ENCODE data around the gene NLN.
A peak's percentile ranks its signal among the peaks of the same experiment; 100 is the strongest.
"Not testable (repeated sequence)": the region's sequence is repeated elsewhere in the genome, so short reads cannot be mapped to it uniquely, and the experiment has no call there.

The NLN gene

DNA sequence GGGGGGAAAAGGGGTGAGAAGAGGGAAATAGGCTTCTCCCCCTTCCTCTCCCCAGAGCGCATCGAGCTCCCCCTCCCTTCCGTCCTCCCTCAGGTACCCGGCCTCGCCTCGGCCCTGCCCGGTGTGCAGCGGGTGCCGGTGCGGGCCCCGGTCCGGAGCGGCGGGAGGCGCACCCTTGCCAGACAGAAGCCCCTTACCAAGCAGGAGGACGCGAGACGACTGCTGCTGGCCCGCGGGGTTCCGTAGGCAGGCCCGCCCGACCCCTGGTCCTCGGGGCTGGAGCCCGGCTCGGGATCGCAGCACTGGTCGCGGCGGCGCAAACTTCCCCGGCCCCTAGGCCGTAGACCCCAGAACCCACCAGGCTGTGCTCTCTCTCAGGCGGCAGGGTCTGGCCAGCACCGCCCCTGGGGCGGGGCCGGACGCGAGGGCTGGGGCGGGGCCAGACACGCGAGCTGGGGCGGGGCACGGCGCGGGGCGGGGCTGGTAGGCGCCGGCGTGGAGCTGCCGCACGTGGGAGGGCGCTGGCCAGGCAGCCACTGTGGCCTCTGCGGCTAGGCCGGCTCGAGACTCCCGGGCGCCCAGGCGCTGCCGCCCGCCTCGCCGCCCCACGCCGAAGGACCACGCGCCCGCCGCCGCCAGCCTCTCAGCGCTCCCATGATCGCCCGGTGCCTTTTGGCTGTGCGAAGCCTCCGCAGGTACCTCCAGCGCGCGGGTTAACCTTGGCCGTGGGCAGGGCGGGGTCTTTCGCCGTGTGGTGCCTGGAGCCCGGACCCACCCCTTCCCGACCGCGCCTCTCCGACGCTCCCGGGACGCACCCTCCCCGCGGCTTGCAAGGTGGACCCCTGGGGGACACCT, at the start of gene NLN, which contains the start of gene SGTB:
NLN (plus strand) TSS at position 486 of the 855 bp plus-strand sequence; CDS start at position 655, 169 bp downstream.
SGTB (minus strand) TSS at position 390 of the 855 bp plus-strand sequence. CDS start 1,302 bp downstream, outside the sequence.
- Histone ChIP-seq H3K27ac (peak within 1 kb of the TSS; percentile 31 to 97 (median 82)), H3K4me3 (peak within 1 kb of the TSS; percentile 86 to 99 (median 94))

- H3K4me3 ChIP-seq, result no peak overlapping the region
- peak overlapping the region in 1 of 21 experiments; percentile 9 for H3K27ac ChIP-seq
Measured at GRCh38 chr5:65672796-65673195, 49.2 kb upstream of the NLN start.

DNA sequence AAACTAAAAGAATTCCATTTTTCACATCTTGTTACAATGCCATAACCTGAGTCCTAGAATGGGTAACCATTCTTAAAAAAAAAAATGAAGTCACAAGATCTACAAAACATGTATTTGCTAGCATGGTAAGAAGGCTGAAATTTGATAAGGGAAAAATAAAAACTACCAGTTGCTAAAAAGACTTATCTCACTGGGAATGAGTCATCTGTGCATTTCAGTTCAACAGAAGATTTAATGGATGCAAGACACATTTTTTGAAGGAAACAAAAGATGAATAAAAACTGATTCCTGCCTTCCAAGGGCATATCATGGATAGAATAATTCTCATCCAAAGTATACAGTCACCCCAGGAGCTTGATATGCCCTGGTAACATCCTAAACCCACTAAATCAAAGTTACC, 47.3 kb upstream of the NLN start:
- Histone ChIP-seq H3K27ac (no peak overlapping the region), H3K4me3 (no peak overlapping the region)

GRCh38 chr5:65676056-65676455, 45.9 kb upstream of the NLN start:
- not testable (repeated sequence) for H3K27ac ChIP-seq, H3K4me3 ChIP-seq

DNA sequence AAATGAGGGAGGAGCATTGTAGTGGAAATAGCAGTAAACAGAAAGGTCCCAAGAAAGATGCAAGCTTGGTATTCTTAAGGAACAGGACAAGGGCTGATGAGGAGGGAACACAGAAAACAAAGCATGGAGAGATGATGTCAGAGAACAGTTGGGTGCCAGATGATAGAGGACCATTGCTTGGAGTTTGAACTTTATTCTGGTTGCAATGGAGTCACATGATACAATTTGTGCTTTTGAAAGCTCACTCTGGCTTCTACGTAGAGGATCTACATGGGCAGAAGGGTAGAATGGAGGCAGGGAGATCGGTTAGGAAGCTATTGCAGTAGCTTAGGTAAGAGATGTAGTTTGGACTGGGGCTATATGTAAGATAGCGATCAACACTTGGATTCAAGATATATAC, 39.9 kb upstream of the NLN start:
- Histone ChIP-seq H3K27ac (no peak overlapping the region), H3K4me3 (no peak overlapping the region)

GRCh38 chr5:65693121-65693520, 28.9 kb upstream of the NLN start:
- no peak overlapping the region for H3K27ac ChIP-seq
- H3K4me3 ChIP-seq, result no peak overlapping the region

DNA sequence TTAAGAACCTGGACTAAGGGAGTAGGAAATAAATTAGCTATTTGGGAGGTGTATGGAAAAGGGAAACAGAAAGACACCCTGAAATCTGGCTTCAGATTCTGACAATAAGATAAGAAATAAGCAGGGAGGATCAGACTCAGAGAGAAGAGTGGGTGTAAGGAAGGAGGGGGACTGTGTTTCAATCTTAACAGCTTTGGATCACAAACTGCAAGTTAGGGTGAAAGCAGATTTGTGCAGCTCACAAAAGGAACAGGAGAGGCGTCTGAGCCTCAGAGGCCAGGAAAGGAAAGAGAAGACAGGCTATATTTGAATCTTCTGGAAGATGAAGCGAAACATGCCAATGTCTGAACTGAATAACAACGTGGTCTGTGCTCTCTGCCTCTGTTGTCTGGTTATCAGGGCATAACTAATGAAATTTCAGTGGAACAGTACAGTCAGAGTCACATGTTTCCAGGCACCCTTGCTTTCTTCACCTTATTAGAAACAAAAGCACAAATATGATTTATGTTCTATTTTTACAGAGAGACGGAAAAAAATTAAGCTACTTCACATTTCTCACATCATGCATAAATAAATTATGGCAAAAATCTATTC, 26.7 kb upstream of the NLN start:
- H3K27ac ChIP-seq, result no peak overlapping the region
- H3K4me3 ChIP-seq, result no peak overlapping the region

DNA sequence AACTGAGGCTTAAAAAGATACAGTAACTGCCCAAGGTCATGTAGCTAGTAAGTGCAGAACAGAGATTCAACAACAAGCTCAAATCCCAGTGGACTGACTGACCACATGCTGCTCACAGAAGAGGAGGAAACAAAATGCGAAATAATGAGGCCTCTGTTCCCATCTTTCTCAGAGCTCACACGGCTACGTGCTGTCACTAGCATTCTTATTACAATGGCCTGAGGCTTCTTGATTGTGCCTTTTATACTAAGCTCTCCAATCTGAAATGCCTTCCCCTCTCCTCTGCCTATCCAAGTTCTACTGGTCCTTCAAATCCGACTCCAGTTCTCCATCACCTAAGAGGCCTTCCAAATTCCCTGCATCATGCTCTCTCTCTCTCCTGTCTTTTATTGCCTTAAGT, 26.1 kb upstream of the NLN start:
- Histone ChIP-seq H3K4me3 (no peak overlapping the region), H3K27ac (no peak overlapping the region)

DNA sequence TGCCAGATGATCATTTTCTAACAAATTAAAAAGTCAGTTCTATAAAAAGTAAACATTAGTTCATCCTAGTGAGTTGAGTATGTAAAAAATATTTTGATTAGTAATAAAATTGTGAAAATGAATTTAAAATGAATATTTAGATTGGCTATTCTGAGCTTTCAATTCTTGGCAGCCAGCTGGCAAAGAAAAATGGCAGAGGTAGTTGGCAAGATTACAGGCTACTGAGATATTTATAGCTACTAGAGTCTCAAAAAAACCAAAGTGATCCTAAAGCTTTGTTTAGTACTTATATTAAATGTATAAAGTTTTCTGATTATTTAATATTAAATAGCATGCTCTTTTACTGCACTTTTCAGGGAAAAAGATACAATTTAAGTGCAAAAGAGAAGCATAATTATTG, 25.1 kb upstream of the NLN start:
- Histone ChIP-seq H3K4me3 (no peak overlapping the region), H3K27ac (no peak overlapping the region)

DNA sequence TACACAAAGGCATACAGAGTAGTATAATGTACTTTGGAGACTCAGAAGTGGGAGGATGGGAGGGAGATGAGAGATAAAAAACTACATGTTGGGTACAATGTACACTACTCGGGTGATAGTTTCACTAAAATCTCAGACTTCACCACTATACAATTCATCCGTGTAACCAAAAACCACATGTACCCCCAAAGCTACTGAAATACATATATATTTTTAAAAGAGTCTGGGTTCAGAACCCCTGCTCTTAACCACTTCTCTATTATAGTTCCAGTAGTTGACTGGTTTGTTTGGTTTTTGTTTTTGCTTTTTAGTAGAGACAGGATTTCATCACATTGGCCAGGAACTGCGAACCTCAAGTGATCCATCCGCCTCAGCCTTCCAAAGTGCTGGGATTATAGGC, 22.7 kb upstream of the NLN start:
- H3K27ac ChIP-seq, result no peak overlapping the region
- H3K4me3 ChIP-seq, result no peak overlapping the region

DNA sequence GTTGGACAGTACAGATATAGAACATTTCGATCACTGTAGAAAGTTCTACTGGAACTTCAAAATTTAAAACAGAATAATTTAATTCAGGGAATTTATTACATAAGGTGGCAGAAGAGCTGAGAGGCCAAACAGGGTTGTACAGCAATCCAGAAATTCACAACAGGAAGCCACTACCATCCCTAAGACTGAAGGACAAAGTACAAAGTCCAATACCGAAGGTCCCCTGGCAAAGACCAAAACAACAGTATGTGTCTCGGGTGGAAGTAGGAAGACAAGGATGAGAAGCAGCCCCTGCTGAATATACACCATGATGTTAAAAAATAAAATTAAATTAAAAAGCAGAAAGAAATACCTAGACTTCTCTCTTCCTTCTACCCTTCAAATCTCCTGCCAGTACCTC, 20.0 kb upstream of the NLN start:
- no peak overlapping the region for H3K27ac ChIP-seq
- no peak overlapping the region for H3K4me3 ChIP-seq

DNA sequence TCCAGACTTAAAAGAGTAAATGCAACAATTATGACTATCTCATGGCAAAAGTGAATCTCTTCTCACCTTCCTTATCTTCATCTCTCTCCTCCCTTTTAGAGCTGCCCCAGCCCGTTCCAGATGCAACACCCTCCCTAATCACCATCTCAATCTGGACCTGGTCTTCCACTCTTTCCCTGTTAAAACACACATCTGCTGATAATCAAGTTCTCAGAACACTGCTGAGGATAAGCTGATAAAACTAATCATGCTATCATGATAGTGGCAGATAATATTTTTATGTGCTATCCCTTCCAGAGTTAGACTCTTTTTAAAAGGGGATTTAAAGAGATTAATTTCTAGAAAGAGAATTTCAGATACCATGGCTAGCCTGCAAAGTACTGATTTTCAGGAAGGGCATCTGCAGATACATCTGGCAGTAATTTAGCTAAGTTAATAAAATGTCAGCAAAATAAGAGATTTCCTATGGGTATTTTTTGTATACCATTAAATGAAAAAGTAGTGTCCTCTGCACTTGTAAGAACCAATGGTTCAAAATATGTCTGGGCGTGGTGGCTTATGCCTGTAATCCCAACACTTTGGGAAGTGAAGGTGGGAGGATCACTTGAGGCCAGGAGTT, 17.3 kb upstream of the NLN start:
- no peak overlapping the region for H3K4me3 ChIP-seq
- no peak overlapping the region for H3K27ac ChIP-seq

- Histone ChIP-seq H3K4me3 (no peak overlapping the region), H3K27ac (no peak overlapping the region)
Measured at GRCh38 chr5:65707663-65708062, 14.3 kb upstream of the NLN start.

GRCh38 chr5:65708145-65708544, 13.9 kb upstream of the NLN start:
- H3K4me3 ChIP-seq, result no peak overlapping the region

GRCh38 chr5:65718576-65719310, 3.3 kb upstream of the NLN start:
- Histone ChIP-seq H3K4me3 (no peak overlapping the region), H3K27ac (peak overlapping the region in 4 of 21 experiments; percentile 41 to 97 (median 80))

More at GRCh38 chr5:65708145-65708544, 13.9 kb upstream of the NLN start:
- H3K27ac ChIP-seq, result no peak overlapping the region

DNA sequence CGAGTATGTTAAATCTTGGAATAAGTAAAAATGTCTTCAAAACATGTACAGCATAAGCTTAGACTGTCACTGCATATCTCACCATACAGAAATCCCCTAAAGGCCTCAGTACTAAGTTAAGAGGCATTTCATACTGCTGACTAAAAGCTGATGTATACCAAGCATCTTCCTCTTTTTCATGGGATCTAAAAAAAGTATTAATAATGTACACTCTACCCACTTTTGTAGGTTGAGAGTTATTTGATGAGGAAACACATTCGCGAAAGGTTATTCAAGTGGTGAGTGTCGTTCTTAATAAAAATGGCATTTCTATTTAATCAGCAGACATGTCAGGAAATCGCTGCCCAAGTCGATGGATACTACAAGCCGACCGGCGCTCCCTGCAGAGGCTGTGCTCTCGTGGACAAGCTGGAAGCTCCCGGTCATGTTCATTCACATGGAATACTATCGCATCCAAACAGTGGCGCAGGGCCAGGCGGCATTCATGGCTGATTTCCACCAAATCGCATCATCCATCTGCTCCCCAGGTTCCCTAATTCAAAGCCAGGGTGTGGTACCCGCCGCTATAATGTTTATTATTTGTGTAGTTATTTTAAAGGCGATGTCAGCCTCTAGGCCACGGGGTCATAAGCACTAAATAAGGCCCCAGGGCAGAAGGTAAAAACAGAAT, 820 bp upstream of the NLN start:
- H3K4me3 ChIP-seq, result peak overlapping the region; percentile 86 to 99 (median 94)

DNA sequence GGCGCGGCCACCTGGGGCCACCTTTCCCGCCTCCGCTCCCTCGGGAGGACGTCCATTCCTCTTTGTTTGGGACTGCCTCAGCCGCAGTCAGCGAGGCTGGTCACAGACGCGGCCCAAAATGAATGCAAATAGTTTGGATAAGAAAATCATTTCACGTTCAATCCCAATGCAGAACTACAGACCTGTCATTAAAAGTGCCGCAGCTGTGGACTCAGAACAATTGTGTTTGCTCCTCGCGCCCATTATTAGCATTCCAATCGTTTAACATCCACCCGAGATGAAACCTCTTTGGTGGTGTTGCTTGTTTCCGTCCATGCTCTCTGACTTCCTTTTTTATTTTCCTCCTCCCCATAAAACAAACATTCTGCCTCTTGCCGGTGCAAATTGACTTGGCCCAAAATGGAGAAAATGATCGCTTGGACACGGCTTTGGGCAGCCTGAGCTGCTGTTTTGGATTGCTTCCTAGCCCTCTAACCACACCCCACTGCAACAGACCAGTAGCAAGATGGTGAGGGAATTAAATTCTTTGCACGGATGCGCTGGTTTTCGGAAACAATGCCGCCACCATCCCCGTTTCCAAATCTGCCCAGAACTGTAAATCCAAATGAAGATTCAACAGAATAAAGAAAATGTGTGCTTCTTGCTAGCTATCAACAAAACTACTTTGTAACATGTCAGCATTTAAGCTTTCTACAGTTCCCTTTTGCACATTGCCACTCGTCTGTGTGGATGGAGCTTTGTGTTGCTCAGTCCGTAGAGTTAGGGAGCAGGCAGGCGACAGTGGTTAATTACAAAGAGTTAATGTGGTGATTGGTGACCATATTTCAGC, 784 bp downstream of the NLN start:
- H3K27ac ChIP-seq, result peak overlapping the region; percentile 31 to 97 (median 81)
- peak overlapping the region; percentile 86 to 99 (median 94) for H3K4me3 ChIP-seq

More for the DNA sequence above, 820 bp upstream of the NLN start:
- peak overlapping the region in 20 of 21 experiments; percentile 62 to 97 (median 82) for H3K27ac ChIP-seq

- no peak overlapping the region for H3K27ac ChIP-seq
- no peak overlapping the region for H3K4me3 ChIP-seq
Measured at GRCh38 chr5:65727491-65728156, 5.6 kb downstream of the NLN start.

All from skin epidermis (tissue), 12 donors.